NCI-H345 (cell line): ENCODE measurements around the gene HBA1.
"Not testable (repeated sequence)": the region's sequence is repeated elsewhere in the genome, so short reads cannot be mapped to it uniquely, and the experiment has no call there.

Experiments used
- DNase-seq: peaks from one replicate; lab custom pipeline; 2025; lab: John Stamatoyannopoulos, UW

HBA1 gene

GRCh38 chr16:203246-203645 lies 26.8 kb downstream of the HBA1 start:
- DNase-seq = no peak

DNA sequence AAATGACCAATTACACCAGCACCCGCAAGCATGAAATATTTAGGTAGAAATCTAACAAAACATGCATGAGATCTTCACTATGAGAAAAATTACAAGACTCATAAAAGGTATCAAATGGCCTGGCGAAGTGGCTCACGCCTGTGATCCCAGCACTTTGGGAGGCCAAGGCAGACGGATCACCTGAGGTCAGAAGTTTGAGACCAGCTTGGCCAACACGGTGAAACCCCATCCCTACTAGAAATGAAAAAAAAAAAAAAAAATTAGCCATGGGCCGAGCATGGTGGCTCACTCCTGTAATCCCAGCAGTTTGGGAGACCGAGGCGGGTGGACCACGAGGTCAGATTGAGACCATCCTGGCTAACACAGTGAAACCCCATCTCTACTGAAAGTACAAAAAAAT lies 27.6 kb downstream of the HBA1 start:
- DNase-seq = not testable (repeated sequence)

- DNase-seq = not testable (repeated sequence)
These were observed 32.9 kb downstream of the HBA1 start for GRCh38 chr16:209359-209758.

DNA sequence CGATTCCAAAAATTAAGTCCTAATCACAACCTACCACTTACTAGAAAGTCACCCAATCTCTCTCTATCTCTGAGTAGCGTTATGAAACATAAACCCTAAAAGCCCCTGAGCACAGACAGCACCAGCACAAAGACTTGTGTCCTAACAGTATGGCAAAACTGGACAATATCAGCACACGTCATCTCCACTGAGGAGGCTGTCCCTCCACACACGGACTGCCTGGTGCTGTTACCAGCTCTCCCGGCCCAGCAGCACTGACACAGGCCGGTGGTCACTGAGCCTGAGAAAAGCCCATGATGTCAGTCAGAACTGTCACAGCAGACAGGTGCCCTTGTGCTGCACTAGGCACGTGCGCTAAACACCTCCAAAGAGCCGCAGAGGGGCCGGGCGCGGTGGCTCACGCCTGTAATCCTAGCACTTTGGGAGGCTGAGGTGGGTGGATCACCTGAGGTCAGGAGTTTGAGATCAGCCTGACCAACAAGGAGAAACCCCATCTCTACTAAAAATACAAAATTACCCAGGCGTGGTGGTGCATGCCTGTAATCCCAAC lies 35.2 kb downstream of the HBA1 start:
- DNase-seq = not testable (repeated sequence)

GRCh38 chr16:212999-213398 lies 36.5 kb downstream of the HBA1 start:
- no peak for DNase-seq

GRCh38 chr16:220021-220420 lies 43.5 kb downstream of the HBA1 start:
- DNase-seq = no peak
